Vagina (tissue), 2 donors: ENCODE results near the gene PDK4. TPM values are rescaled to one million over a fixed set of nuclear protein-coding genes. Genes with fewer than 3 reads are reported as not detected.

Source experiments
- DNase-seq, 2 donors: peaks; one replicate each; pipeline ENCODE4 v3.0.0-alpha.2; 2017; ENCODE audit errors: extremely low spot score in 2 of 2
- H3K27ac ChIP-seq: fragments of 200-600 bp; sonication (generic); one replicate; pipeline ENCODE4 v1.5.1; 2019
- H3K27me3 ChIP-seq: fragments of 200-600 bp; sonication (generic); one replicate; pipeline ENCODE4 v1.5.1; 2019
- H3K36me3 ChIP-seq, 2 donors: fragments of 200-600 bp; sonication (generic); one replicate each; pipeline ENCODE4 v1.5.1; 2017 to 2019
- H3K4me1 ChIP-seq: fragments of 200-600 bp; sonication (generic); one replicate; pipeline ENCODE4 v1.5.1; 2019
- H3K4me3 ChIP-seq, 2 donors: fragments of 200-600 bp; sonication (generic); 1 replicate in 1 of 2; 2 replicates in 1 of 2; pipeline ENCODE4 v1.5.1; 2016 to 2019
- H3K9me3 ChIP-seq: fragments of 200-600 bp; sonication (generic); one replicate; pipeline ENCODE4 v1.5.1; 2019
- CTCF ChIP-seq, 3 experiments: fragments of 450-650 bp in 2 of 3; fragments of 200-600 bp in 1 of 3; sonication (generic) in 1 of 3; IDR thresholded peaks; one replicate each; pipeline ENCODE4 v1.5.1; 2017 to 2019; ENCODE audit warnings: antibody characterized with exemption in 3 of 3, mild to moderate bottlenecking in 2 of 3, moderate library complexity in 2 of 3
- POLR2A ChIP-seq, 2 donors: fragments of 450-650 bp; IDR thresholded peaks; one replicate each; pipeline ENCODE4 v1.6.1; 2017; ENCODE audit warnings: antibody characterized with exemption in 2 of 2, mild to moderate bottlenecking in 2 of 2, moderate library complexity in 2 of 2
- POLR2AphosphoS5 ChIP-seq, 2 donors: sonication (generic); formaldehyde crosslinking; IDR thresholded peaks; one replicate each; pipeline ENCODE4 v1.9.0; 2017; ENCODE audit warnings: antibody characterized with exemption in 2 of 2, mild to moderate bottlenecking in 2 of 2, low read depth in 1 of 2; ENCODE audit not compliant: insufficient read depth in 1 of 2
- intact Hi-C: fragments of 100-400 bp; cut with DNase I; formaldehyde crosslinking; loops from one replicate; pipeline ENCODE4 v1.15.1; 2023
- total RNA-seq: library from RNA; depleted of rRNA; stranded (reverse); fragments of >200 nt; gene quantifications from one replicate; pipeline ENCODE4 v1.2.3, GENCODE V29; 2016

PDK4 gene
- total RNA-seq, 1 donor from 2014 or later = 399 TPM

- peaks cover 16% of the 10 kb centered on the region for H3K4me1 ChIP-seq
- no peaks in the 10 kb centered on the region for H3K27me3 ChIP-seq
These were observed 18.2 kb upstream of the PDK4 start for GRCh38 chr7:95614442-95614940.

GRCh38 chr7:95611224-95611623 lies 14.9 kb upstream of the PDK4 start:
- no peak for TF ChIP-seq POLR2A (IDR thresholded peaks at IDR 0.05)
- no peak for TF ChIP-seq POLR2AphosphoS5 (IDR thresholded peaks at IDR 0.05; ENCODE audit: insufficient read depth in 1 of 2, low read depth in 1 of 2)
- TF ChIP-seq CTCF (IDR thresholded peaks at IDR 0.05) = no peak
- no peak overlapping the region for H3K27ac ChIP-seq

More at GRCh38 chr7:95614442-95614940, 18.2 kb upstream of the PDK4 start:
- H3K27ac ChIP-seq = no peak overlapping the region
- TF ChIP-seq POLR2A (IDR thresholded peaks at IDR 0.05) (no peak), POLR2AphosphoS5 (IDR thresholded peaks at IDR 0.05; ENCODE audit: insufficient read depth in 1 of 2, low read depth in 1 of 2) (no peak), CTCF (IDR thresholded peaks at IDR 0.05) (no peak)
- H3K4me3 ChIP-seq = no peak overlapping the region
- no peak for DNase-seq
- no peaks in the 10 kb centered on the region for H3K9me3 ChIP-seq
- intact Hi-C loops = no loop called here
- H3K36me3 ChIP-seq = no peaks in the 10 kb centered on the region

GRCh38 chr7:95609277-95609971 lies 13.1 kb upstream of the PDK4 start:
- Histone ChIP-seq H3K4me3 (peak overlapping the region; percentile 3 to 26), H3K36me3 (no peaks in the 10 kb centered on the region), H3K27ac (peak overlapping the region; percentile 92), H3K9me3 (no peaks in the 10 kb centered on the region), H3K4me1 (peaks cover 34% of the 10 kb centered on the region), H3K27me3 (no peaks in the 10 kb centered on the region)
- peak in 1 of 2 donors; percentile 72 for TF ChIP-seq POLR2AphosphoS5 (IDR thresholded peaks at IDR 0.05; ENCODE audit: insufficient read depth in 1 of 2, low read depth in 1 of 2)
- no peak for TF ChIP-seq CTCF (IDR thresholded peaks at IDR 0.05)
- no peak for TF ChIP-seq POLR2A (IDR thresholded peaks at IDR 0.05)
- no peak for DNase-seq
- intact Hi-C loops = loop anchor here (5.0 kb wide), 1 partner anchor 62 kb away; no protein-coding TSS in a partner anchor

More at GRCh38 chr7:95611224-95611623, 14.9 kb upstream of the PDK4 start:
- no peaks in the 10 kb centered on the region for H3K27me3 ChIP-seq
- intact Hi-C loops = no loop called here
- H3K9me3 ChIP-seq = no peaks in the 10 kb centered on the region
- DNase-seq = no peak
- no peaks in the 10 kb centered on the region for H3K36me3 ChIP-seq
- H3K4me3 ChIP-seq = no peak overlapping the region
- H3K4me1 ChIP-seq = peaks cover 34% of the 10 kb centered on the region

- Histone ChIP-seq H3K36me3 (no peaks in the 10 kb centered on the region), H3K9me3 (no peaks in the 10 kb centered on the region), H3K4me3 (no peak overlapping the region), H3K4me1 (peaks cover 34% of the 10 kb centered on the region), H3K27me3 (no peaks in the 10 kb centered on the region), H3K27ac (peak overlapping the region; percentile 92)
- TF ChIP-seq POLR2AphosphoS5 (IDR thresholded peaks at IDR 0.05; ENCODE audit: insufficient read depth in 1 of 2, low read depth in 1 of 2) (peak; percentile 93 to 98), CTCF (IDR thresholded peaks at IDR 0.05) (no peak)
- intact Hi-C loops = loop anchor here (5.0 kb wide), 1 partner anchor 61 kb away; no protein-coding TSS in a partner anchor
- peak in 1 of 2 donors; percentile 100 for DNase-seq
These were observed 12.2 kb upstream of the PDK4 start for GRCh38 chr7:95608359-95609173.
